Bronchial epithelial cell (primary cell): ENCODE measurements around the gene CCSER1. TPM values are rescaled to one million over a fixed set of nuclear protein-coding genes. Genes with fewer than 3 reads are reported as not detected.
A peak's percentile ranks its signal among the peaks of the same experiment; 100 is the strongest.

Source experiments
- DNase-seq: peaks from one replicate; pipeline ENCODE4 v3.0.0-alpha.2; 2010; ENCODE audit warnings: low read depth
- FAIRE-seq: peaks from 2 replicates; lab custom pipeline; 2011; peaks lifted over from hg19 to GRCh38; lab: Jason Lieb, UNC
- H3K27me3 ChIP-seq: 2 replicates; pipeline ENCODE4 v1.5.1; 2011; ENCODE audit warnings: low read length; ENCODE audit not compliant: control insufficient read depth, insufficient read depth
- H3K36me3 ChIP-seq: 2 replicates; pipeline ENCODE4 v1.5.1; 2011; ENCODE audit warnings: low read length; ENCODE audit not compliant: control insufficient read depth, insufficient read depth
- H3K4me3 ChIP-seq: 2 replicates; pipeline ENCODE4 v1.5.1; 2011; ENCODE audit warnings: mild to moderate bottlenecking, low read depth, low read length, control low read depth
- CTCF ChIP-seq: IDR thresholded peaks from 2 replicates; pipeline ENCODE4 v1.5.1; 2011; ENCODE audit warnings: mild to moderate bottlenecking, moderate library complexity, low read length, control low read depth, inconsistent platforms; ENCODE audit not compliant: insufficient read depth, severe bottlenecking
- total RNA-seq: library from RNA; depleted of rRNA; stranded (reverse); fragments of >200 nt; gene quantifications from 2 replicates; pipeline ENCODE4 v1.2.1, GENCODE V29; 2014

The CCSER1 gene
- total RNA-seq, 1 donor from 2014 or later: 6.6 TPM

- DNase-seq (no peak), FAIRE-seq (no peak)
- H3K4me3 ChIP-seq: no peak overlapping the region
- no peak for TF ChIP-seq CTCF
- H3K36me3 ChIP-seq: no peaks in the 10 kb centered on the region
- no peaks in the 10 kb centered on the region for H3K27me3 ChIP-seq
These were observed 606.0 kb downstream of the CCSER1 start for GRCh38 chr4:90733211-90733610.

GRCh38 chr4:90745176-90745575 is 618.0 kb downstream of the CCSER1 start:
- no peak for TF ChIP-seq CTCF
- H3K27me3 ChIP-seq: no peaks in the 10 kb centered on the region
- H3K4me3 ChIP-seq: no peak overlapping the region
- no peaks in the 10 kb centered on the region for H3K36me3 ChIP-seq
- no peak for FAIRE-seq
- peak; percentile 78 for DNase-seq

- Histone ChIP-seq H3K36me3 (no peaks in the 10 kb centered on the region), H3K27me3 (no peaks in the 10 kb centered on the region), H3K4me3 (no peak overlapping the region)
- no peak for TF ChIP-seq CTCF
- DNase-seq: no peak
- no peak for FAIRE-seq
These were observed 625.9 kb downstream of the CCSER1 start for GRCh38 chr4:90753068-90753467.

- no peak for TF ChIP-seq CTCF
- Histone ChIP-seq H3K36me3 (no peaks in the 10 kb centered on the region), H3K4me3 (no peak overlapping the region), H3K27me3 (no peaks in the 10 kb centered on the region)
- no peak for FAIRE-seq
- no peak for DNase-seq
These were observed 630.4 kb downstream of the CCSER1 start for GRCh38 chr4:90757534-90758060.

GRCh38 chr4:90760059-90760458 is 632.9 kb downstream of the CCSER1 start:
- H3K4me3 ChIP-seq: no peak overlapping the region
- no peaks in the 10 kb centered on the region for H3K36me3 ChIP-seq
- H3K27me3 ChIP-seq: no peaks in the 10 kb centered on the region
- TF ChIP-seq CTCF: no peak
- FAIRE-seq: no peak
- DNase-seq: no peak

GRCh38 chr4:90766837-90767236 is 639.6 kb downstream of the CCSER1 start:
- DNase-seq (no peak), FAIRE-seq (no peak)
- TF ChIP-seq CTCF: no peak
- no peaks in the 10 kb centered on the region for H3K27me3 ChIP-seq
- no peak overlapping the region for H3K4me3 ChIP-seq
- no peaks in the 10 kb centered on the region for H3K36me3 ChIP-seq
